NOMO-1 (cell line): ENCODE measurements around the gene EHBP1L1.

Source experiments
- DNase-seq, 2 experiments: peaks; one replicate each; lab custom pipeline; 2025; ENCODE audit not compliant: unreplicated experiment in 2 of 2; lab: John Stamatoyannopoulos, UW

Gene EHBP1L1

GRCh38 chr11:65546217-65546958 is 29.5 kb upstream of the EHBP1L1 start:
- peak; percentile 45 to 58 for DNase-seq

GRCh38 chr11:65547446-65548125 is 28.3 kb upstream of the EHBP1L1 start:
- no peak for DNase-seq

DNA sequence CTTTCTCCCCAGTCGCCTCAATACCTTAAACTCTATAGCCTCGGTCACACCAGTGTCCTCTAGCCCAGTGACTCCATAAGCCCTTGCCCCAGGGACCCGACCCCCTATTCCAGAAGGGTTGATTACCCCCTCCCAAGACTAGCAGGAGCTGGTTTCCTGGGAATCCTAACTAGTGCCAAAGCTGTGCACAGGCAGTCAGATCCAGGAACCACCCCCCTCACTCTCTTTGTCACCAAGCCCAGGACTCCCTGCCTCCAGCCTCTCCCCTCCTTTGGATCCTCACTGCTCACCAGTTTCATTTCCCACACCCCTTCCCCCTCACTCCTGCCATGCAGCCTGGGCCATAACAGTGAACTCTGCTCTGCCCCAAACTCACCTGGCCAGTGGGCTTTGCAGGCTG is 27.5 kb upstream of the EHBP1L1 start:
- no peak for DNase-seq

DNA sequence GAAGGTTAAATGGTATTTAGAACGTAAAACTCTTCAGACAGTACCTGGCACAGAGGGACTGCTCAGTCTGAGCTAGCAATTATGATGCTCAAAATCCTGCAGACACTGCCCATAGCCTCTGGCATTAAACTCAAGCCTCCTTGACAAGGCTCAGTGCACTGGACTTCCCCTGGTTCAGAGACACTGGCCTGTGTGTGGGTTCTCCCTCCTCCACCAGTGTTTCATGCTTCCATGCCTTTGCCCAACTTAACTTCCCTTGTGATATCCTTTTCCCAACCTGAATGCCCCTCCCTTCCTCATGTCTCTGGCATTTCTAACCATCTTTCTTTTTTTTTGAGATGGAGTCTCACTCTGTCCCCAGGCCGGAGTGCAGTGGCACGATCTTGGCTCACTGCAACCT is 26.8 kb upstream of the EHBP1L1 start:
- no peak for DNase-seq

DNA sequence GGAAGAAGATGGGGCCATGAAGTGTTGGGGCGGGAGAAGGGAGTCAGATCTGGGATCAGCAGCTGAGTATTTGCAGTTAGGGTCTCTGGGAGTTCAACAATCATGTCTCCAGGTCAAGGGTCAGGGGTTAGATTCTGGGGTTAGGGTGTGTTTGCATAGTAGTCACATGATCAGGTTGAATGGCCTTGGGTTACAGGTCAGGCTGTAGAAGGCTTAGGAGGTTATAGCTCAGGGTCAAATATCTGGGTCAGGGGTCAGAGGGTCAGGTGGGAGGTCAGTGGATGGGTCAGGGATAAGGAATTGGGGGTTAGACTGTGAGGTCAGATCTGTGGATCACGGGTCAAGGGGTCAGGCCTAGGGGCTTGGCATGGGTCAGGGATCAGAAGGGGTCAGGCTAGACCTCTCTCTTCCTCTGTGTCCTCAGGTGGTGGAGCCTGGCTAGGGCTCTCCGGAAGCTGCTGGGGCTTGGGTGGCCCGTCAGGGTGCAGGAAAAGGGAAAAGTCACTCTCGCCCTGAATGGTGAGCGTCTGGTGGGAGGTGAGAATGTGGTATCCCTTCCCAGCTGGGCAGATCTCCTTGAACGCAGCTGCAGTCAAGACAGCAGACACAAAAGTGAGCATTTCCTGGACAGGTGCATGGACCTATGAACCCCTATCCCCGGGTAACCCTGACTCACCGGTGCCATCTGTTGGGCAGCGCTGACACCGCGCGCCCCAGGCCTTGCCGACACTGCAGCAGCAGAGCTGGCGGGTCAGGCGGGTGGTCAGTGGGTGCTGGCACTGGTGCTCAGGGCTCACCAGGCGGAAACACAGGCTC is 24.1 kb upstream of the EHBP1L1 start:
- DNase-seq, result peak; percentile 24 to 27

DNA sequence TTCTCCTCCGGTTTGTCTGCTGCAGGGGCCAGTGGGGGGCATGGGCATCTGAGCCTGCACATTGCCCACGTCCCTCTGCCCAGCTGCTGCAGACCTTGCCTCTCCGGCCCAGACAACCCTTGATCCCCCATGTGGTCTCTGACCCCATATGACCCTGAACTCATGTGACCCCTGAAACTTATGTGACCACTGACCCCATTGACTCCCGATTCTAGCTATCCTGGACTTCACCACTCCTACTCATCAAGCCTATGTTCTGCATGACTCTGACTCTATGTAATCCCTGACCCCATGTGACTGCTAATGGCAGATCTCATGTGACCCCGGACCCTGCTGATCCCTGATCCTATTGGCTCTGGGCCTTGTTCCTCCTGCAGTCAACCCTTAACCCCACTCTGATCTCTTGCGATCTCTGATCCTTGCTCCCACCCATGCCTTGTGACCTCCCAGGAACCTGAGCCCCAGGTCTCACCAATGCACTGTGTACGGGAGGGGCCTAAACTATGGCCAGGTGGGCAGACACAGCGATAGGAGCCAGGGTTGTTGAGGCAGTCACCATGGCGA is 23.4 kb upstream of the EHBP1L1 start:
- no peak for DNase-seq

- DNase-seq, result no peak
Measured at GRCh38 chr11:65553301-65554001, 22.4 kb upstream of the EHBP1L1 start.

GRCh38 chr11:65554057-65554818 is 21.6 kb upstream of the EHBP1L1 start:
- no peak for DNase-seq

DNA sequence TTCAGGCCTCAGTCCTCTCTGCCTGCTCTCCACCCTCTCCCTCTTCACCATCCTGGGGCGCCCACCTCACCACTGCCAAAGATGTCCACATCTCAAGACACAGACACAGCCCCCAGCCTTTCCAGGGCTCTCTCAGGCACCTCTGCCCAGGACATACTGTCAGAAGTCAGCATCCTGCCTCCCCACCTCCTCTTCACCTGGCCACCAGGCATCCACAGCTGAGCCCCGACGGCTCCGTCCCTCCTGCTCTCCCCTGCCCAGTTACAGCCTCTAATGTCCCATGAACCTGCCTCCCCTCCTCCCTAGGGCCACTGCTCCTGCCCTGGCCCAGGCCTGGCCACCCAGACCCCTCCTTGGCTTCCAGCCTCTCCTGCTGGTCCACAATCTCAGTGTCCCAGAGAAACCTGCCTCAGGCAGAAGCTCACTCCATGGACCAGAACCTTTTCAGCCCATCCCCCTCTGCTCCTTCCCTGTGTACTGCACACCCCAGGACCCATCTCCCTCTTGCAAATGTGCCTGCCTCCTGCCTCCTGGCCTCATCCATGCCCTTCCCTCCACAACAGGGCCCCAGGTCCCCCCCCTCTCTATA is 20.9 kb upstream of the EHBP1L1 start:
- DNase-seq, result no peak

DNA sequence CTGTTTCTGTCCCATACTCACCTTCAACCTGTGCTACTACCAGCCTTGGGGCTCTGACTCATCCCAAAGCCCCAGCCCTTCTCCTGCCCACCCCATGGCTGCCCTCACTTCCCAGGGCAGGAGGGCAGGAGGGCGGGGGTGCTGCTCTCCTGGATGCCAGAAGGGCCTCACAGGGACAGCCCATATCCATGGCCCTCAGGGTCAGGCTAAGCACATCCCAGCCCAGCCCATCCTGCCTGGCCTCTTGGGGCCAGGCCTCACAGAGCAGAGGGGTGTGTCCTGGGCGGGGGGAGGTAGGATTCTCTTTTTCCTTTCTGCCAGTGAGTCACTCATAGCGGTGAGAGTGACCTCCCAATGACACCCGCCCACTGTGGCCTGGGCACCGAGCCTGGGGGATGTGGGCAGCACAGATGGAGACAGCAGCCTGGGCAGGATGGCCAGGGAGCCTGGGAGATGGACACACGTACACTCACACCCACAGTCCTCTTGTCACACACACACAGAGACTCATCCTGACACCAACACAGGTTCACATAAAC is 20.1 kb upstream of the EHBP1L1 start:
- no peak for DNase-seq

- DNase-seq, result no peak
Measured at GRCh38 chr11:65556470-65557279, 19.2 kb upstream of the EHBP1L1 start.

DNA sequence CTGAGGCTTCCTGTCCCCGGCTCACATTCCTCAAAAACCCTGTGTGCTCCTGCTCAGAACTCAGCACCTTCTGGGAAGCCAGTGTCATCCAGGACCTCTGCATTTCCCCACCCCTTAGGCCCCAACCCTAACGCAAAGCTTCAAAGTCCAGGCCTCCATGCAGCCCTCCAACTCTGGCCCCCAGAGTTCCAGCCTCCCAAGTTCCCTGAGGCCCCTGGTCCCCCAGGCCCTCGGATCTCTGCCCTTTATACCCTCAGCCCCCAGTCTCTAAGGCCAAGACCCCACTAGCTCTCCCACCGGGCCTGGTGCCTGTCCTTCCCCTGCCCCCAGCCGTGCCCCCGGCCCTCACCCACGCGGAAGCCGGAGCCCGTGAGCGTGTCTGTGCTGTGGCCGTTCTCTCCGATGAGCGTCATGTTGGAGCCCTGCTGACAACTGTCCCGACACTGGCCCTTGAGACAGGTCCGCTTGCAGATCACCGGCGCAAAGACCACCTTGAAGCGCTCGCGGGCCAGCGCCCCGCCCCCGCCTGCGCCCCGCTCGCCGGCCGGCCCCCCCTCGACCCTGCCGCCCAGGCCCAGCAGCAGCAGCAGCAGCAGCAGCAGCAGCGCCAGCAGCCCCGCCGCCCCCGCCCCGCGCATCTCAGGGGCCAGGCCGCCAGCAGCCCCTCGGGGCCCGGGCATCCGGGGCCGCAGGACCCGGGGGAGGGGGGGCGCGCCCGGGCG is 18.4 kb upstream of the EHBP1L1 start:
- no peak for DNase-seq

DNA sequence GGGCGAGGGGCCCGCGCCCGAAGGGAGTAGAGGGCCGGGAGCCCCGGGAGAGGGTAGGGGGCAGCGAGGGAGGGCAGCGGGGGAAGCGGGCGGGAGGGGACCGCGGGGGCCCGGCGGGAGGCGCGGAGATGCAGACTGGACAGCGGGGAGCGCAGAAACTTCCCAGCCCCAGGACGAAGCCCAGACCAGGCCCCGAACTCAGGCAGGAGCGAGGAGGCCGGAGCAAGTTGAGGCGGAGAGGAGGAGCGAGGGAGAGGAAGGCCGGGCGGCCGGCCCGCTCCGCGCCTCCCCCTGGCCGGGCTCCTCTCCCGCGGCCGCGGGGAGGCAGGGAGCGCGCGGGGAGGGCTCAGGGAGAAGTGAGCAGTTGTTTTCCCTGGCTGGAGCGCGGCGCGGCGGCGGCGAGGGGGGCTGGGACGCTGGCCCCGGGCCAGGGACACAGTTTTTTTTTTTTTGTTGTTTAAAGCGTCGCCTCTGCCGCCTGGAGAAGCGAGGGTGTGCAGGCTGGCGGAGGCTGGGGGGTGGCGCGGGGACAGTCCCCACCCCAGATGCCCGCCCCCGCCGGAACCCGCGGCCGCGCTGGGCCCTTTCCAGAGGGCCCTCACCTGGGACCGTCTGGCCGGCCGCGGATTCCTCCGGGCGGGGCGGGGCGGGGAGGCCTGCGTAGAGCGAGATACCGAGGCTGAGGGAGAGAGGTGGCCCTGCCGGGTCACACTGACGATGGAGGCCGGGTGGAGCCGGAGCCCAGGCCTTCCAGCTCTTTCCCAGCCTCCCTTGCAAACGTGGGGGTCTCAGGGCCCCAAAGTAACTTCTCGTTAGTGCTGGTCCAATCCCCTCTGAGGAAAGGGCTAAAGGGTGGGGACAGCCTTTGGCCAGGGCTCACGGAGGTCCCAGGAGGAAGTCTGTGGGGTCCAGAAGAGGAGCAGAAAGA is 17.6 kb upstream of the EHBP1L1 start, which contains the start of gene LTBP3:
Gene LTBP3 (minus strand): TSS at position 358 of the 928 bp plus-strand sequence. CDS start 400 bp downstream, outside the sequence.
- peak; percentile 23 to 26 for DNase-seq

DNA sequence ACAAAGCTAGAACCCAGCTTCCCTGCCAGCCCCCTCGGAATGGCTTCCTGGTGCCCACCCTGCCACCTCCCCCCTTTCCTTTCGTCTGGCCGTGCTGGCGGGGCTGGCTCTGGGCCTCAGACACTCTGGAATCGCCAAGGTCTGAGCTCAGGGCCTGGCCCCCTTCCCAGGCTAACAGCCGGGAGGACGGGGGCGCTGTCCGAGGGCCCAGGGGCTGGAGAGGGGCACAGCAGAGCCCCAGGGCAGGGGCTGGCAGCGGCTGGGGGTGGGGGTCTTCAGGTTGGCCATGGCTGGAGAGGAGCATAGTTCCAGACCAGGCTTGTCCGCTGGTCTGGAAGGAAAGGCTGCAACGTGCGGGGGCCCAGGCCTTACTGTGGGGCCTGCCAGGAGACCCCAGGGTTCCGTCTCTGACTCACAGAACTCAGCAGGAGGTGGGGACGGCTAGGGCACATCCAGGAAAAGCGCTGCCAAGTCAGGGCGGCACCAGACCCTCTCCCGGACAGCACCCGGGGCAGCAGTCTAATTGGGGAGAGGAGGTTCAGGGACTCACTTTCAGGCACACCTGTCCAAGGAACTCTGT is 16.8 kb upstream of the EHBP1L1 start:
- DNase-seq, result no peak

GRCh38 chr11:65559535-65559934 is 16.3 kb upstream of the EHBP1L1 start:
- no peak for DNase-seq

DNA sequence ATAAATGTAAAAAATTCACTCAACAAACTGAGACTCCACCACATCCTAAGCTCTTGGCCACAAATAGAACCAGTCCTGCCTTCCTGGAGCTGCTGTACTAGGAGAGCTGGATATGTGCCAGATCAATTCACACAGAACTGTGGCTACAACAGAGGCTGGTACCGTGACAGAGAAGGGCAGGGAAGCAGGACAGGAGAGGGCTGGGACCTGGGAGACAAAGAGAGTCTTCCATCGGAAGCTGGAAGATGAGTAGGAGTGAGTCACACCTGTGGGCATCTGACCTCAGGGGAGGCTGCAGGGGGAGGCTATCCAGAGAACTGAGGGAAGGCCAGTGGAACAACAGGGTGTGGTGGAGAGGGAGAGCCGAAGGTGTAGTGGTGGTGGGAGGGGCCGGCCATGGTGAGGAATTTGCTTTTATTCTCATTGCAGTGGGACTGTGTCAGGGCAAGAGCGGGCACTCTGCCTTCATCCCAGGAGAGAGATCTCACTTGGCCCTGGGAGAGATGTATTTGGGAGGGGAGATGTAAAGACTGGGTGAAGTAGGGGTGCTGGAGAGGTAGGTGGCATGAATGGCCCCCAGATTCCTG is 15.8 kb upstream of the EHBP1L1 start:
- no peak for DNase-seq
